HG03442 (cell line): ENCODE results near the gene RABGAP1L.
"Not testable (repeated sequence)": the region's sequence is repeated elsewhere in the genome, so short reads cannot be mapped to it uniquely, and the experiment has no call there.

Experiments used
- ATAC-seq: cut with Tn5 transposase; IDR thresholded peaks from one replicate; pipeline ENCODE4 v1.9.1; 2021; ENCODE audit warnings: mild to moderate bottlenecking, moderate library complexity; ENCODE audit not compliant: unreplicated experiment

Gene RABGAP1L

GRCh38 chr1:174286042-174286441, 126.7 kb downstream of the RABGAP1L start:
- no peak for ATAC-seq

- no peak for ATAC-seq
Observed at GRCh38 chr1:174289644-174290310, 130.5 kb downstream of the RABGAP1L start.

- no peak for ATAC-seq
Observed at GRCh38 chr1:174291059-174291458, 131.7 kb downstream of the RABGAP1L start.

GRCh38 chr1:174296309-174296708, 137.0 kb downstream of the RABGAP1L start:
- no peak for ATAC-seq

GRCh38 chr1:174297351-174297750, 138.0 kb downstream of the RABGAP1L start:
- ATAC-seq = no peak

GRCh38 chr1:174301295-174302077, 142.2 kb downstream of the RABGAP1L start:
- no peak for ATAC-seq

- ATAC-seq = no peak
Observed at GRCh38 chr1:174308604-174309003, 149.3 kb downstream of the RABGAP1L start.

- ATAC-seq = no peak
Observed at GRCh38 chr1:174309490-174309889, 150.2 kb downstream of the RABGAP1L start.

GRCh38 chr1:174314433-174314832, 155.1 kb downstream of the RABGAP1L start:
- no peak for ATAC-seq

GRCh38 chr1:174315239-174315638, 155.9 kb downstream of the RABGAP1L start:
- no peak for ATAC-seq

GRCh38 chr1:174320897-174321296, 161.6 kb downstream of the RABGAP1L start:
- not testable (repeated sequence) for ATAC-seq

- ATAC-seq = no peak
Observed at GRCh38 chr1:174322202-174322862, 163.0 kb downstream of the RABGAP1L start.

- ATAC-seq = no peak
Observed at GRCh38 chr1:174324493-174324892, 165.2 kb downstream of the RABGAP1L start.

GRCh38 chr1:174324939-174325338, 165.6 kb downstream of the RABGAP1L start:
- no peak for ATAC-seq

- ATAC-seq = no peak
Observed at GRCh38 chr1:174326278-174326677, 167.0 kb downstream of the RABGAP1L start.

- ATAC-seq = no peak
Observed at GRCh38 chr1:174333437-174333836, 174.1 kb downstream of the RABGAP1L start.

GRCh38 chr1:174337000-174337681, 177.8 kb downstream of the RABGAP1L start:
- ATAC-seq = no peak

GRCh38 chr1:174340404-174340803, 181.1 kb downstream of the RABGAP1L start:
- ATAC-seq = not testable (repeated sequence)

- ATAC-seq = no peak
Observed at GRCh38 chr1:174344162-174344561, 184.8 kb downstream of the RABGAP1L start.

GRCh38 chr1:174352117-174352516, 192.8 kb downstream of the RABGAP1L start:
- no peak for ATAC-seq
